GM19025 (cell line): ENCODE results near the gene NME3.

Experiments
- ATAC-seq: cut with Tn5 transposase; IDR thresholded peaks from one replicate; pipeline ENCODE4 v1.9.1; 2021; ENCODE audit warnings: mild to moderate bottlenecking, low read depth, moderate library complexity; ENCODE audit not compliant: unreplicated experiment

NME3 gene

DNA sequence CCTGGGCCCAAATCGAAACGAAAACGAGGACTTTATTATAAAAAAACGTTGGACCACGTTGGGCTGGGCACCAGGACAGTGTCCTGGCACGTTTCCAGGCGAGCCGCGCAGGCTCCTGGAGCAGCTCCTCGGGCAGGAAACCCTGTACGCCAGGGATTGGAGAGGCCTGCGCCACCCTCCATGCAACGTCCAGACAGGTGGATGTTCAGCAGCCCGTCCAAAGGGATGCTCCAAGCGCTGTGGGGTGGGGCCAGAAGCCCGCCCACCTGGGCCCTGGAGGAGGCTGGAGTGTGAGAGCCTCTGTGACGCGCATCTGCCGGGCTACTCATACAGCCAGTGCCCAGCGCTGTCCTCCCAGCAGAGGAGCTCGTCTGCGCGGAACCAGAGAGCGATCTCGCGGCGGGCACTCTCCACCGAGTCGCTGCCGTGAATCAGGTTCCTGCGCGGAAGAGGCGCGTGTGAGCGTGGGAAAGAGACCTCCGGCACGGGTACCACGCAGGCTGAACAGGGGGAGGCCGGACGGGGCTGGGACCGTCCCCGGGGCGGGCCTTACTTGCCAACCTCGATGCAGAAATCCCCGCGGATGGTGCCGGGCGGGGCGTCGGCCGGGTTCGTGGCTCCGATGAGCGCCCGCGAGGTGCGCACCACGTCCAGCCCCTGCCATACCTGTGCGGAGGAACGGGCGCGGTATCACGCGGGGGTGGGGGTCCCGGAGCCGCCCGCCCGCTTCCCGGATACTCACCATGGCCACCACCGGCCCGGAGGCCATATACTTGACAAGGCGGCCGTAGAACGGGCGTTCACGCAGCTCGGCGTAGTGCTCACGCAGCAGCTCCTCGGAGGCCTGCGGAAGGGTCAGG is 785 bp downstream of the NME3 start:
- ATAC-seq: no peak

DNA sequence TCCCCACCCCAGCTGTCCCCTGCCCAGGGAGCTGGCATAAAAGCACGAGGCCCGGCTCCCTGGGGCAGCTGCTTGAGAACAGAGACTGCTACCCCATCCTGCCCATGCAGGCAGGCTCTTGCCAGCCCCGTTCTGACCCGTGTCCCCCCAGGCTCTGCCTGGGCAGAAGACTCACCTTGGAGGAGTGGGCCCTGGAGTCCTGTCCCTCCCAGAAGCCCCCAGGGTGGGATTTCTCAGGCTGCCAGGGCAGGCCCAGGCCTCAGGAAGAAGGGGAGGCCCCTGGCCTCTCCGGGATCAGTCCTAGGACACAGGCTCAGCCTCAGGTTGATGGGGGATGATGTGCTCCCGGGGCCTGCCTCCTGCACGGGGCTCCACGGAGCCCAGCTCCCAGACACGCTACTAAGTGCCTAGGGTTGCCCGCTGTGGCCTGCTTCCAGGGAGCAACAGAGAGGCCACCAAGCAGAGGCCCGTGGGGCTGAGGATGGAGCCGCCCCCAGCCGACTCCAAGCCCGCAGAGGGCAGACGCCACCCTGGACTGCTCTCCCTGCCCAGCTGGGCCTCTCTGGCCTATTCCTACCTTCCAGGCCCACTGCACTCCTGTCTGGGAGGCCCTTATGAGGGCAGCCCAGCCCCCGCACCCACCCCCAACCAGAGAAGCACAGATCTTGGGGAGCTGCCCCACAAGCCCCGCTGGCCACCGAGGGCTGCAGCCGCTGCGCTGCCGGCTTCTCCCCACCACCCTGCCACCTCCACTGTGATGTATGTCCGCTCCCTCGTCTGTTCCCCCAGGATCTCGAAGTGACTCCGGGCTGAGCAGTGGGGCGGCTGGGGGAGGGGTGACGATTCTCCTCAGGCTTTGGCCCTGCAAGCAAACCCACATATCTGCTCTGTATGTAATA is 1.7 kb downstream of the NME3 start:
- no peak for ATAC-seq

DNA sequence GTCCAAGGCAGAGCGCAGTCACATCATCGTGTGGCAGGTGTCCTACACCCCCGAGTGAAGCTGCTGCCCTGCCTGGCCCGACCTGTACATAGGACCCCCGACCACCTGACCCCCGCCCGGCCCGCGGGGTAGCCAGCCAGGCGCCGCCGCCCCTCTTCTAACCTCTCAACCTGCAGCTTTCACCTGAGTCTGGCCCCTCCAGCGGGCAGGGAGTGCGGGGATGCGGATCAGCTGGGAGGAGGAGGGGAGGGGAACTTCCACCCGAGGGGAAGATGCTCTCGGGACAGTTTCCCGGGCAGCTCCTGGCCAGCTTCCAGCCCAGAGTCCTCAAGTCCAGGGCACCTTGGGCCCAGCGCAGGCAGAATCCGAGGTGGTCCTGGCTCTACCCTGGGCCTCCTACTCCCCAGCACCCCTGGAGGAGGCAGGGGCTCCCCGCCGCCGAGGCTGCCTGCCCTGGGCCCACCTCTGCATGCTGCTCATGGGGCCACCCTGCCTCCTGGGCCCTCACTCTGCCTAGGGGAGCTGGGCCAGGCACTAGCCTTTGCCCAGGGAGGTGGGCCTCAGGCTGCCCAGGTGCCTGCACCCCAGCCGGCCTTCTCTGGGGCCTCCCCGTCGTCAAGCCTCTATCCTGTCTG is 2.5 kb downstream of the NME3 start:
- ATAC-seq: no peak

DNA sequence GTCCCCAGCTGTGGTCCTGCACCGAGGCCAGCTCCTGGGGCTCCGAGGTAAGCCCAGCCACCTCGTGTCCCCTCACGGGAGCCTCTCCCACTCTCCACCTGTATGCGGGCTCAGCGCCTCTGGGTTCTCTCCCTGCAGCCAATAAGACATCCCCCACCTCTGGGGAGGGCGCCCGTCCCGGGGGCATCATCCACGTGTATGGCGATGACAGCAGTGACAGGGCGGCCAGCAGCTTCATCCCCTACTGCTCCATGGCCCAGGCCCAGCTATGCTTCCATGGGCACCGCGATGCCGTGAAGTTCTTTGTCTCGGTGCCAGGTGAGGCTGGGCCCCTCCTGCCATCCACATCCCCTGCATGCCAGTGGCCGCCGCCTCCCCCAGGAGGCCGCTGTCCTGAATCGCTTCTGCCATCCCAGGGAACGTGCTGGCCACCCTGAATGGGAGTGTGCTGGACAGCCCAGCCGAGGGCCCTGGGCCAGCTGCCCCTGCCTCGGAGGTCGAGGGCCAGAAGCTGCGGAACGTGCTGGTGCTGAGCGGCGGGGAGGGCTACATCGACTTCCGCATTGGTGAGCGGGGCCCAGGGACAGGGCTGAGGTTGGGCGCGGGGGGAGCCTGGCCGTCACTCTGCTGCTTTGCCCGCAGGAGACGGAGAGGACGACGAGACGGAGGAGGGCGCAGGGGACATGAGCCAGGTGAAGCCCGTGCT is 3.1 kb downstream of the NME3 start:
- ATAC-seq: no peak

DNA sequence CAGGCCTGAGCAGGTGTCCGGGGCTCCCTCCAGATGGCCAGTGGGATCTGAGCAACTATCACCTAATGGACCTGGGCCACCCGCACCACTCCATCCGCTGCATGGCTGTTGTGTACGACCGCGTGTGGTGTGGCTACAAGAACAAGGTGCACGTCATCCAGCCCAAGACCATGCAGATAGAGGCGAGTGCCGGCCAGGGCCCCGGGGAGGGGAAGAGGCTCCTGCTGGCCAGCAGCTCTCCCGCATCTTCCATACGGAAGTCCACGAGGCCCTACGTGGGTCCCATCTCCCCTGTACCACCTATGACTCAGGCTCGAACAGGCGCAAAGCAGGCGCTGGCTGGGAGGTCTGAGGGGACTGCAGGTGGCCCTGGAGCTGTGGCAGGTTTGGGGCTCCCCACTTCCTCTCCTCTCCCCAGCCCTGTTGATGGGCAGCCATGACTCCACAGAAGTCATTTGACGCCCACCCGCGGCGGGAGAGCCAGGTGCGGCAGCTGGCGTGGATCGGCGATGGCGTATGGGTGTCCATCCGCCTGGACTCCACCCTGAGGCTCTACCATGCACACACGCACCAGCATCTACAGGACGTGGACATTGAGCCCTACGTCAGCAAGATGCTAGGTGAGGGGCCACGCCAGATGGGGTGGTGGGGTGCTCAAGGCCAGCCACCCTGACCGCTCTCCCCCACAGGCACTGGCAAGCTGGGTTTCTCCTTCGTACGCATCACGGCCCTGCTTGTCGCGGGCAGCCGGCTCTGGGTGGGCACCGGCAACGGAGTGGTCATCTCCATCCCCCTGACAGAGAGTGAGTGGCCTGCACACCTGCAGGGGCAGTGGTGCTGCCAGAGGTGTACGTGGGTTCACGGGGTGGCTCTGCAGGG is 4.0 kb downstream of the NME3 start:
- no peak for ATAC-seq

DNA sequence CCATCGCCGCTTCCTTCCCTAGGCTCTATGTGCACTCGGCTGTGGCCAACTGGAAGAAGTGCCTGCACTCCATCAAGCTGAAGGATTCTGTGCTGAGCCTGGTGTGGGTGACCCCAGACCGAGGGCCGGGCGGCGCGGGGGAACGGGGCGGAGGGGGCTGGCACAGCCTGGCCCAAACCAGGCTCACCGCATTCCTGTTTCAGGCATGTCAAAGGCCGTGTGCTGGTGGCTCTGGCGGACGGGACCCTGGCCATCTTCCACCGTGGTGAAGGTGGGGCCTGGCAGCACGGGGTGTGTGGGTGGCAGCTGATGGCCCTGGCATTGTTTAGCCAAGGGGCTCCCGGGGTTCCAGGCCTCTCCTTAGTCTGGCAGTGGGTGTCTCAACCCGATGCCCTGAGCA is 4.6 kb downstream of the NME3 start:
- no peak for ATAC-seq

DNA sequence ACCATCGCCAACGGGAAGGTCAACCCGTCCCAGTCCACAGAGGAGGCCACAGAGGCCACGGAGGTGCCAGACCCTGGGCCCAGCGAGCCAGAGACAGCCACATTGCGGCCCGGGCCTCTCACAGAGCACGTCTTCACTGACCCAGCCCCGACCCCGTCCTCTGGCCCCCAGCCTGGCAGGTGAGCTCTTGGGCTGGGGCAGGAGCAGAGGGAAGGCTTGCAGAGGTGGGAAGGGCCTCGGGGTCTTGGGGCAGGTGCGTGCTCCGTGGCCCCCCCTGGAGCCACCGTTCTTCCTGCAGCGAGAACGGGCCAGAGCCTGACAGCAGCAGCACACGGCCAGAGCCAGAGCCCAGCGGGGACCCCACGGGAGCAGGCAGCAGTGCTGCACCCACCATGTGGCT is 5.1 kb downstream of the NME3 start:
- no peak for ATAC-seq

DNA sequence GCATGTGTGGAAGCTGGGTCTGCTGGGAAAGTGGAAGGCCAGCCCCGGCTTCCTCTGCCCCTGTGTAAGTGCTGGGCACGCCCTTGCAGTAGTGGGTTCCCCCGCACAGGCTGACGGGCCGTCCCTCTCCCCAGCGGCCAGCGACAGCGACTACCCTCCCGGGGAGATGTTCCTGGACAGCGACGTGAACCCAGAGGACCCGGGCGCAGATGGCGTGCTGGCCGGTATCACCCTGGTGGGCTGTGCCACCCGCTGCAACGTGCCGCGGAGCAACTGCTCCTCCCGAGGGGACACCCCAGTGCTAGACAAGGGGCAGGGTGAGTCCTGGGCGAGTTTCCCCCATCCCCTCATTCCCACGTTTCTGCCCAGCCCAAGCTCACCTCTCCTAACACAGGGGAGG is 5.5 kb downstream of the NME3 start:
- ATAC-seq: no peak

DNA sequence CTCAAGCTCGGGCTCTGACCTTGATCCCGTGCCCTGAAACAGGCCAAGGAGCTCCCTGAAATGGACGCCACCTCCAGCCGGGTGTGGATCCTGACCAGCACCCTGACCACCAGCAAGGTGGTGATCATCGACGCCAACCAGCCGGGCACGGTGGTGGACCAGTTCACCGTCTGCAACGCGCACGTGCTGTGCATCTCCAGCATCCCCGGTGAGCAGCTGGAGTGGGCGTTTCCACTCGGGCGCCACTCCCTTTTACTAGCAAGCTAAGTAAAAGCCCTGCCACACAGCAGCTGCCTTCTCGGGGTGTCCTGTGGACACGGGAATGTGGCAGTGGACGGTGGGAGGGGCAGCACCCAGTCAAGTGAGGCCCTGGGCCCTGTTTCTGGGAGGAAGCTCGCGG is 6.4 kb downstream of the NME3 start:
- no peak for ATAC-seq

DNA sequence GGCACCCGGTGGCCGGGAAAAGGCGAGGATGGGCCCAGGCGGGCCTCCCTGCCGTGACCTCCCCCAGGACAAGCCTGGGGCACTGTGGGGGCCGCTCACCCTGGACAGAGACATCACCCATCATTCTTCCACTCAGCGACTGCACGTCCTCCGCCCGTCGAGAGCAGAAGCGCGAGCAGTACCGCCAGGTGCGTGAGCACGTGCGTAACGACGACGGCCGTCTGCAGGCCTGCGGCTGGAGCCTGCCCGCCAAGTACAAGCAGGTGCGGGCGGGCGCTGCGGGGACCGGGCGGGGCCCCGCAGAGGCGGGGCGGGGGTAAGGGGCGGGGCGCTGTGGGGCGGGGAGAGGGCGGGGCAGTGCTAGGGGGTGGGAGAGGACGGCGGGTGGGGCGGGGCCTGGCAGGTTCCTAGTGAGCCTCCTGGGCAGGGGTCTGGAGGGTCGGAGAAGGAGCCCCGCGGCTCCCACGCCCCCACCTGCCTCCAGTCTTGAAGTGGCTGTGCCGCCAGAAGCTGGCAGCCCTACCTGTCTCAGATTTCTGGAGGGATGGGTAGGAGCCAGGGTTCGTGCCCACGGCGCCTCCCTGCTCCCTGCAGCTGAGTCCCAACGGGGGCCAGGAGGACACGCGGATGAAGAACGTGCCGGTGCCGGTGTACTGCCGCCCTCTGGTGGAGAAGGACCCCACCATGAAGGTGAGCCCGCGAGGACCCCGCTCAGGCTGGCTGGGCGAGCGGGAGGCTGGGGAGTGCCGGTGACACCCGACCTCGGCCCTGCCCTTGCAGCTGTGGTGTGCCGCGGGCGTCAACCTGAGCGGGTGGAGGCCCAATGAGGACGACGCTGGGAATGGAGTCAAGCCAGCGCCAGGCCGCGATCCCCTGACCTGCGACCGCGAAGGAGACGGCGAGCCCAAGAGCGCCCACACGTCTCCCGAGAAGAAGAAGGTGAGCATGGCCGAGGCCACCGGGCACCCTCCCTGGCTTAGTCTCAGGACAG is 7.5 kb downstream of the NME3 start:
- ATAC-seq: no peak

DNA sequence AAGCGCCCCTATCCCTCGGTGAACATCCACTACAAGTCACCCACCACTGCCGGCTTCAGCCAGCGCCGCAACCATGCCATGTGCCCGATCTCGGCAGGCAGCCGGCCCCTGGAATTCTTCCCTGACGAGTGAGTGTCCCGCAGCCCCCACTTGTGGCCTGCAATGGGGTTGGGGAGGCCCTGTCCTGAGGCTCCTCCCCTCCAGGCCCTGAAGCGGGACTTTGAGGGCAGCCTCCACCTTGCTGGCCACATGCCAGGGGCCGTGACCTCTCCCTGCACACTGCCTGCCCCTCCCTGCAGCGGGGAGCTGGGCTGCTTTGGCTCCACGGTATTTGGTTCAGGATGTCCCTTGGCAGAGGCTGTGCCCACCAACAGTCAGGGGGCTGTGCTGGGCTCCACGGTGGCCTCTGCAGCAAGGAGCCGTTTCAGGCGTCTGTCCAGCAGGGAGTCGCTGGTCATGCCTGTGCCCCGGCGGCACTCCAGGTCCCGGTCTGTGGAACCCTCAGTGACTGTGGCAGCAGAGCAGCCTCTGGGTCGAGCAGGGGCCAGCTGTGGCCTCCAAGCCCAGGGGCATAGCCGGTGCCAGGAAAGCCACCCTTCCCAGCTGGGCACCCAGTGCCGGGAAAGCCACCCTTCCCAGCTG is 8.3 kb downstream of the NME3 start:
- no peak for ATAC-seq

DNA sequence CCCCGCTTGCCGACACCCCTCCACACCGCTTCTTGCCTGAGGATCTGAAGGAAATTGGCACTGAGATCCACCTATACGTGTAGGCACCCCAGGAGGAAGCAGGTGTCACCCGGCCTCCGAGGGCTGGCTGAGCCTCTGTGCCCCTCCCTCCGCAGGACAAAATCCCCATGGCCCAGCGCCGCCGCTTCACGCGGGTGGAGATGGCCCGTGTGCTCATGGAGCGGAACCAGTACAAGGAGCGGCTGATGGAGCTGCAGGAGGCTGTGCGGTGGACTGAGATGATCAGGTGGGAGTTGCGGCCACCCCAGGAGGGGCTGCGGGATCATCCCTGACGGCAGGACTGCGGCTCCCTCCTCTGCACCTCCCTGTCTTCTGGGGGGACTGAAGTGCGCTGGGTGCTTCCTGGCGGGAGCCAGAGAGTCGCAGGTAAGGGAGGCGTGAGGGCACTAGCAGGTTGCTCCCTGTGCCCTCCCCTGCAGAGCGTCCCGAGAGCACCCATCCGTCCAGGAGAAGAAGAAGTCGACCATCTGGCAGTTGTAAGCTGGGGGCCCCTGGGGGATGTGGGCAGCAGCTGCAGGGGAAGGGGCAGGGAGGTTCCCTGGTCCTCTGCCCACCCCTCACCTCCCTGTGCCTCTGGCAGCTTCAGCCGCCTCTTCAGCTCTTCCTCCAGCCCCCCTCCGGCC is 9.0 kb downstream of the NME3 start:
- no peak for ATAC-seq

DNA sequence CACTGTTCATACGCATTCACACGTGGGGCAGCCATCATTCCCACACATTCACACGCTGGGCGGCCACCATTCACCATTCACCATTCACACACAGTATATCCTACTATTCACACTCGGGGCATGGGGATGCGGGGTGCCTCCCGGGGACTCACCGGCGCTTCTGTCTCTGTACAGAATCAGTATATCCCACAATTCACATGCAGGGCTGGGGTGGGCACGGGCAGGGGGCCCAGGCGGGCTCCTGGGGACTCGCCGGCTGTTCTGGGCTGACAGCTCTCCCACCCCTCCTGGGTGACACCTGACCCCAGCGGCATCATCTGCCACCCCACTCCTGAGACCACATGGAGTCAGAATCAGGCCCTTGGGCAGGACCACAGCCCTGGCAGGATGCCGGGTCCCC is 9.6 kb downstream of the NME3 start:
- ATAC-seq: no peak

DNA sequence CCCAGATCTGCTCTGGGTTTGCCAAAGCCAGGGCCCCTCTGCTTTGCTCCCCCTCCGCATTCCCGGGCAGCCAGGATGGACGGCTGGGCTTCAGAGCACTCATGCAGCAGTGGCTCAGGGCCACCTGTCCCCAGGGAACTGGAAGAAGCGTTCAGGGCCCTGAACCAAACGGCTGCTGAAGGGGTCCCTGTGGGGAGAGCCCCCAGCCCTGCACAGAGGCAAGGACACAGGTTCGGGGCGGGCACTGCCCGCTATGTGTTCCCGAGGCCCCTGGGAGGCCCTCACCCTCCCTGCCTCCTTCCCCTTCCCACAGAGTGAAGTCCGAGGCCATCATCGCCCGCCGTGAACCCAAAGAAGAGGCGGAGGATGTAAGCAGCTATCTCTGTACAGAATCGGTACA is 10.4 kb downstream of the NME3 start:
- ATAC-seq: no peak

DNA sequence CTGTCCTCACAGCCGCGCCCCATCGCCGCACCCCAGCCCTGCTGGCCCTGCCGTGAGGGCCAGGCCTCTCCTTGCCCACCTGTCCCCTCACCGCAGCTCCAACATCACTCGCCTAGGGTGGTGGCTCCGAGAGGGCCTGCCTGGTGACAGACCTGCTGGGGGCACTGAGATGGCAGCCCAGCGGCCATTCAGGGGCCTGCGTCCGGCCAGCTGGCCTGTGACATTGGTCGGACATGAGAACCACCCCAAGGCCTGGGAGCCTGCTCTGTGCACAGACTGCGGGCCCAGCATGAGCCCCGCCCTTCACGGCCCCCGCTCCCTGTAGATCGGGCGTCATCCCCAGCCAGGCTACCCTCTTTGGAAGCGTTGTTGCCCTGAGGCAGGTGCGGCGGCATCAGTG is 11.8 kb downstream of the NME3 start:
- no peak for ATAC-seq

DNA sequence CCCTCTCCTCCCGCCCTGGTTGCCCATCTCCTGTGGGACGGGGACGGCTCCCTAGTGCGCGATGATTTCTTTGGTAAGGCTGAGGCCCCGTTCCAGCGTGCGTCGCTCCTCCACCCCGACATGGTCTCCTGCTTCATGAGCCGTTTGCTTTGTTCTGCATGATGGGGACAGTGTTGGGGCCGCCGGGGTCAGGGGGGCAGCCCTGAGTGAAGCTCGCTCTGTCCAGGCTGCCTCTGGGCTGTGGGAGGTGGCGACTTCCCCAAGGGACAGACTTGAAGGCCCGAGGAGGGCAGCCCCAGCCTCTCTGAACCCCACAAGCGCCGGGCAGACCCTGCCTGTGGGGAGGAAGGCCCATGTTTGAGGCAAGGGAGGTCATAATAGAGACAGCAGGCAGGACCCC is 12.4 kb downstream of the NME3 start:
- ATAC-seq: no peak

DNA sequence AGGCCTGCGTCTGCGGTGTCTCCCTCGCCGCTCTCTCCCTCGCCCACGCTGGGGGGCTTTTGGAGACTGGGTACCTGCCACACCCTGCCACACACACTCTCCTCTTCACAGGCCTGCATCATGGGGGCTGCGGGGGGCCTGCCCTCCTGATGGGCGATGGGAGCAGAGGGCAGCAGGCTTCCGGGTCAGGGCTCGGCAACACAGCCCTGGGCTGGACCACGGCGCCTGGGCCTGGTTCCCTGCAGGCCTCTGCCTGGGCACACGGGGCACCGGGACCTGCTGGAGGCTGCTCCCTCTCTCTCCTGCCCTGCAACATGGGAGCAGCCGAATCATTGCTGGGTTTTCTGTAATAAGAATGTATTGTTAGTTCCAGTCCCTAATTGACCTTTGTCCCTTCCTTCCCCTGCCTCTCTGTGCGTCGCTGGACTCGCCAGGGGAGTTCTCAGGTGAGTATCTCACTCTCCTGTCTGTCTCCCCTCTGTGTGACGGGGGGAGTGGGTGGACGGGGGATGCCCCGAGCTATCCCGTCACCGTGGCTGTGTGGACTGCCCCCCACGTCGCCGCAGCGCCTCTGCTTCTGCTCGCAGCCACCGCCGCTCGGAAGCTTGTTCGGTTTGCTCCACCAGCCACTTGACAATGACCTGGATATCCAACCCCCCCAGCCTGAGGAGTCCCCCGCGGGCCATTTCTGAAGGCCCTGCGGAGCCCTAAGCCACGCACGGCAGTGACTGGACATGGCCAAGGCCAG is 13.5 kb downstream of the NME3 start:
- no peak for ATAC-seq
